Stimulated activated naive CD4-positive, alpha-beta T cell treated with Interleukin-2 at 50 U/mL for 16 hours (primary cell): ENCODE data around the gene AFAP1L2.

Experiments used
- DNase-seq: peaks from one replicate; lab custom pipeline; 2025; lab: John Stamatoyannopoulos, UW

AFAP1L2 gene

GRCh38 chr10:114404171-114405010, at the start of gene AFAP1L2:
AFAP1L2 (minus strand) TSS chr10:114404502; CDS start chr10:114404455, 47 bp downstream.
- no peak for DNase-seq

- DNase-seq, result no peak
These were observed 49.3 kb upstream of the AFAP1L2 start for GRCh38 chr10:114453576-114453975.

- no peak for DNase-seq
These were observed 44.6 kb upstream of the AFAP1L2 start for GRCh38 chr10:114448897-114449296.

- no peak for DNase-seq
These were observed 41.0 kb upstream of the AFAP1L2 start for GRCh38 chr10:114445332-114445731.

GRCh38 chr10:114444819-114445218, 40.5 kb upstream of the AFAP1L2 start:
- no peak for DNase-seq

- no peak for DNase-seq
These were observed 37.9 kb upstream of the AFAP1L2 start for GRCh38 chr10:114442091-114442630.

GRCh38 chr10:114441107-114441506, 36.8 kb upstream of the AFAP1L2 start:
- DNase-seq, result no peak

GRCh38 chr10:114437473-114438292, 33.4 kb upstream of the AFAP1L2 start:
- DNase-seq, result no peak

GRCh38 chr10:114436941-114437340, 32.6 kb upstream of the AFAP1L2 start:
- DNase-seq, result no peak

GRCh38 chr10:114432566-114433093, 28.3 kb upstream of the AFAP1L2 start:
- no peak for DNase-seq

GRCh38 chr10:114431414-114432135, 27.3 kb upstream of the AFAP1L2 start:
- no peak for DNase-seq

- no peak for DNase-seq
These were observed 26.5 kb upstream of the AFAP1L2 start for GRCh38 chr10:114430688-114431413.

- no peak for DNase-seq
These were observed 25.5 kb upstream of the AFAP1L2 start for GRCh38 chr10:114429581-114430335.

- DNase-seq, result no peak
These were observed 23.0 kb upstream of the AFAP1L2 start for GRCh38 chr10:114427124-114427852.

GRCh38 chr10:114426476-114426875, 22.2 kb upstream of the AFAP1L2 start:
- DNase-seq, result no peak

- DNase-seq, result no peak
These were observed 16.6 kb upstream of the AFAP1L2 start for GRCh38 chr10:114420811-114421485.

GRCh38 chr10:114418109-114418508, 13.8 kb upstream of the AFAP1L2 start:
- DNase-seq, result no peak

- no peak for DNase-seq
These were observed 8.8 kb upstream of the AFAP1L2 start for GRCh38 chr10:114412907-114413797.
